Stimulated activated CD4-positive, alpha-beta T cell treated with anti-CD3 and anti-CD28 coated beads, Interleukin-1b, Interleukin-23, amount 100 ng/mL, for 48 hours (primary cell): Measurements from ENCODE around the gene KRT74.

Experiments
- DNase-seq: peaks from one replicate; pipeline ENCODE4 v3.0.0-alpha.2; 2020

The KRT74 gene

DNA sequence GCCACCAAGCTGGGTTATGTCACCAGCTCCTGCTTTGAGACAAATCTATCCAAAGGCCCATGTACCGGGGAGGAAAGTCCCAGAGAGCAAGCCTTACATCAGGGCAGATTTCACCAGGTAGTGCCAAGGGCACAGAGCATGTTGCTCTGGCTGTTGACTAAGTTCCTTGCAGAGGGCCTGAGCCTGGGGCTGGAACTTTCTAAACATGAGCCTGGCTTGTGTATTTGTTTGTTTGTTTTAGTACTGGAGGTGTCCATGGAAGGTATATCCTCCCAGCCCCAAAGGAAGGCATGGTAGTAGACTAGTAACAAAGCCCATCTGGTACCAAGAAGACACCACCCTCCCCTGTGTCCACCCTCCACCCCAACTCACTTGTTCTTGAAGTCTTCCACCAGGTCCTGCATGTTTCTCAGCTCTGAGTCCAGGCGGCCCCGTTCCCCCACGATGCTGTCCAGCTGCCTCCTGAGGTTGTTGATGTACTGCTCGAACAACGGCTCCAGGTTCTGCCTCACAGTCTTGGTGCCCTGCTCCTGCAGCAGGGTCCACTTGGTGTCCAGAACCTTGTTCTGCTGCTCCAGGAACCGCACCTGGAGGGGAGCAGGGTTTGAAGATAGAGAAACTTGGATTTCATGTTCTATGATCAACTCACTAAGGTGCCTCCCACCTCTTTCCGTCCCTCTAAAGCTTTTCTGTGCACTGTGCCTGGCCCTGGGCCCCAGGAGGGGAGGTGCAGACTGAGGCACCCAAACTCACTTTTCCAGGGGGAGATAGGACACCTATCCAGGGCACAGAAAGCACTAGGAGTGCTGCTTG lies 54.9 kb downstream of the KRT74 start:
- no peak for DNase-seq

DNA sequence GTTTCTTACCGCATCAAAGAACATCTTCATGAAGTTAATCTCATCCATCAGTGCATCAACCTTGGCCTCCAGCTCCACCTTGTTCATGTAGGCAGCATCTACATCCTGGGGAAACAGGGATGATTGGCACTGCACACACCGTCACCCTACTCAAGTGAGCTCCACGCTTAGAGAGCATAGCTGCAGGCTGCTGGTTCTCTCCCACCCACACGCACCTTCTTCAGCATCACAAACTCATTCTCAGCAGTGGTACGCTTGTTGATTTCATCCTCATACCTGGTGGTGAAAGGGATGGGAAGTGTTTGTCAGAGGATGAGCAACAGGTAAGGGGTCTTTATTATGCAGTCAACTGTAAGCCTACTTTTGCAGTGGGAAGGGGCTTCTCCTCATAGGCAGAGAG lies 55.8 kb downstream of the KRT74 start:
- DNase-seq: no peak

DNA sequence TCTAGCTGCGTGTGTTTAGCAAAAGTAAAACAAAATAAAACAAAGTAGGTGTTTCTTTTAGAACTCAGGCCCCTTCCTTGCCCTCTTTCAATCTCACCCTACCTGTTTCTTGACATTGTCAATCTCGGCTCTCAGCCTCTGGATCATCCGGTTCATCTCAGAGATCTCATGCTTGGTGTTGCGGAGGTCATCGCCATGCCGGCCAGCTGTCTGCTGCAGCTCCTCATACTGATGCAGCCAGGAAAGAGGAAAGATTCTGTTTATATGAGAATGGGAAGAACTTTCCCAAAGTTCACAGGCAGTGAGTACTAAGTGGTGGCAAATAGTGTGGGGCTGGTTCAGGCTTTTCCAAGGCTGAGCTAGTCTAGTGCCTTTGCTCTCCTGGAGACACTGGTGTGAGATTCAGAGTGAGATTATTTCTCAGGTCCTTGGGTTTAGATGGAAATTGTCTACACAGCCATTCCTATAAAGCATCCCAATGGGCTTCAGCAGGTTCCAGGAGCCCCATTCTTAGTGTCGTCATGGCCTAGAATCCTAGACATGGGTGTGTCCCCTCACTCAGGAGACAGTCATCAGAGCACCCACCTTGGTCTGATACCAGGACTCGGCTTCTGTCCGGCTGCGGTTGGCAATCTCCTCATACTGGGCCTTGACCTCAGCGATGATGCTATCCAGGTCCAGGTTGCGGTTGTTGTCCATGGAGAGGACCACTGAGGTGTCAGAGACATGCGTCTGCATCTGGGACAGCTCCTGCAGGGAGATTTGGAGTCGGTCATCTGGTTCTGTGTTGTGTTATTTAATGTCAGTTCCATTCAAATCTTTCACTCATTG lies 56.4 kb downstream of the KRT74 start:
- no peak for DNase-seq

DNA sequence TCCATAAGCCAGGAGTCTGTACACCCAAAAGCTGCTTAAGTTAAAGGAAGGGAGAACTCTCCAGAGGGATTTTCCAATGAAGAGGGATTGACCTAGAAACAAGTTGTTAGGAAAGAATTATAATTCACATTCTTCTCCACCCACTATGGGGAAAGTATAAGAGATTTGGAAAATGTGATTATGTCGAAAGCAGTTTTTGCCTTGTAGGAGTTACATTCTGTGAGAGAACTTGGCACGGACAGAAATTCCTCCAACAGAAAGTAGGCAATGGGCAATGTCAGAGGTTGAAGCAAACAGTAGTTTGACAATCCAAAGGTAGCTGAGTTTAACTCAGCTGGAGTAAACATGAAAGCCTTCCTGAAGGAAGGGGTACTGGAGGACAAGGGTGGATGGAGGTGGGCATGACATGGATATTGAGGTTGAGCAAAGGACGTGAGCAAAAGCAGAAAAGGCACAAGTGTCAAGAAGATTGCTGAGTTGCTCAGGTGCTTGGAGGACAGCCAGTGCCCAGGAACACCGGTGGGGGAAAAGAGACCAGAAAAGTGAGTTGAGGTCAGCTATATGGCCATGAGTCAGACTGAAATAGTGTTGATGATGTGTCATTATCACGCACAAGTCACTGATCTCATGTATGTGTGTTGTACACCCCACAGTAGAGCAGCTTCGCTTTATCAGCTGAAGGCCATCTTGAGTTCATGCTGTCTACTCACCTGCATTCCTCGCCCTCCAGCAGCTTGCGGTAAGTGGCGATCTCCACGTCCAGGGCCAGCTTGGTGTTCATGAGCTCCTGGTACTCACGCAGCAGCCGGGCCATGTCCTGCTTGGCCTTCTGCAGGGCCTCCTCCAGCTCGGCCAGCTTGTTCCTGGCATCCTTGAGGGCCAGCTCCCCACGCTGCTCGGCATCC lies 57.5 kb downstream of the KRT74 start:
- no peak for DNase-seq
